ENCODE data around the gene POLR2H. TPM values are rescaled to one million over a fixed set of nuclear protein-coding genes. Genes with fewer than 3 reads are reported as not detected.

The POLR2H gene
- total RNA-seq, 1 donor from 2014 or later = 64.3 TPM

- intact Hi-C loops (cut with DNase I) = no loop called here
- peak in 1 of 2 donors; percentile 55 for TF ChIP-seq POLR2AphosphoS5 (IDR thresholded peaks at IDR 0.05; ENCODE audit: insufficient read depth in 1 of 2, low read depth in 1 of 2)
- no peak for TF ChIP-seq POLR2A (IDR thresholded peaks at IDR 0.05)
- TF ChIP-seq, protein P1, sequence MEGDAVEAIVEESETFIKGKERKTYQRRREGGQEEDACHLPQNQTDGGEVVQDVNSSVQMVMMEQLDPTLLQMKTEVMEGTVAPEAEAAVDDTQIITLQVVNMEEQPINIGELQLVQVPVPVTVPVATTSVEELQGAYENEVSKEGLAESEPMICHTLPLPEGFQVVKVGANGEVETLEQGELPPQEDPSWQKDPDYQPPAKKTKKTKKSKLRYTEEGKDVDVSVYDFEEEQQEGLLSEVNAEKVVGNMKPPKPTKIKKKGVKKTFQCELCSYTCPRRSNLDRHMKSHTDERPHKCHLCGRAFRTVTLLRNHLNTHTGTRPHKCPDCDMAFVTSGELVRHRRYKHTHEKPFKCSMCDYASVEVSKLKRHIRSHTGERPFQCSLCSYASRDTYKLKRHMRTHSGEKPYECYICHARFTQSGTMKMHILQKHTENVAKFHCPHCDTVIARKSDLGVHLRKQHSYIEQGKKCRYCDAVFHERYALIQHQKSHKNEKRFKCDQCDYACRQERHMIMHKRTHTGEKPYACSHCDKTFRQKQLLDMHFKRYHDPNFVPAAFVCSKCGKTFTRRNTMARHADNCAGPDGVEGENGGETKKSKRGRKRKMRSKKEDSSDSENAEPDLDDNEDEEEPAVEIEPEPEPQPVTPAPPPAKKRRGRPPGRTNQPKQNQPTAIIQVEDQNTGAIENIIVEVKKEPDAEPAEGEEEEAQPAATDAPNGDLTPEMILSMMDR (IDR thresholded peaks at IDR 0.05) = no peak
- Histone ChIP-seq H3K27me3 (no peaks in the 10 kb centered on the region), H3K9me3 (no peaks in the 10 kb centered on the region), H3K27ac (no peak overlapping the region), H3K4me3 (no peak overlapping the region), H3K36me3 (peaks cover 0 to 14% of the 10 kb centered on the region in 2 donors), H3K4me1 (peaks cover 38% of the 10 kb centered on the region)
- DNase-seq (ENCODE audit: extremely low spot score in 2 of 2) = no peak
These were observed 19.6 kb upstream of the POLR2H start for GRCh38 chr3:184341925-184342324.

GRCh38 chr3:184343200-184343876, 18.2 kb upstream of the POLR2H start:
- no peaks in the 10 kb centered on the region for H3K9me3 ChIP-seq
- H3K4me3 ChIP-seq = no peak overlapping the region
- no peaks in the 10 kb centered on the region for H3K27me3 ChIP-seq
- TF ChIP-seq POLR2A (IDR thresholded peaks at IDR 0.05) = no peak
- TF ChIP-seq, protein P1 (IDR thresholded peaks at IDR 0.05) = no peak
- no peak for TF ChIP-seq POLR2AphosphoS5 (IDR thresholded peaks at IDR 0.05; ENCODE audit: insufficient read depth in 1 of 2, low read depth in 1 of 2)
- intact Hi-C loops (cut with DNase I) = no loop called here
- H3K36me3 ChIP-seq = peaks cover 0 to 14% of the 10 kb centered on the region in 2 donors
- H3K4me1 ChIP-seq = peaks cover 24% of the 10 kb centered on the region
- no peak for DNase-seq (ENCODE audit: extremely low spot score in 2 of 2)
- no peak overlapping the region for H3K27ac ChIP-seq

GRCh38 chr3:184344579-184345316, 16.8 kb upstream of the POLR2H start:
- no peak for TF ChIP-seq POLR2A (IDR thresholded peaks at IDR 0.05)
- TF ChIP-seq, protein P1 (IDR thresholded peaks at IDR 0.05) = no peak
- no peak for TF ChIP-seq POLR2AphosphoS5 (IDR thresholded peaks at IDR 0.05; ENCODE audit: insufficient read depth in 1 of 2, low read depth in 1 of 2)
- Histone ChIP-seq H3K27ac (no peak overlapping the region), H3K4me3 (no peak overlapping the region), H3K4me1 (peaks cover 10% of the 10 kb centered on the region), H3K36me3 (peaks cover 0 to 14% of the 10 kb centered on the region in 2 donors), H3K27me3 (no peaks in the 10 kb centered on the region), H3K9me3 (no peaks in the 10 kb centered on the region)
- intact Hi-C loops (cut with DNase I) = no loop called here
- DNase-seq (ENCODE audit: extremely low spot score in 2 of 2) = no peak

- H3K27ac ChIP-seq = peak overlapping the region; percentile 9
- peaks cover 0 to 14% of the 10 kb centered on the region in 2 donors for H3K36me3 ChIP-seq
- no peaks in the 10 kb centered on the region for H3K9me3 ChIP-seq
- H3K27me3 ChIP-seq = no peaks in the 10 kb centered on the region
- peaks cover 9% of the 10 kb centered on the region for H3K4me1 ChIP-seq
- no peak for DNase-seq (ENCODE audit: extremely low spot score in 2 of 2)
- intact Hi-C loops (cut with DNase I) = no loop called here
- no peak for TF ChIP-seq POLR2A (IDR thresholded peaks at IDR 0.05)
- TF ChIP-seq, protein P1 (IDR thresholded peaks at IDR 0.05) = no peak
- TF ChIP-seq POLR2AphosphoS5 (IDR thresholded peaks at IDR 0.05; ENCODE audit: insufficient read depth in 1 of 2, low read depth in 1 of 2) = peak; percentile 45 to 52
- H3K4me3 ChIP-seq = no peak overlapping the region
These were observed 16.0 kb upstream of the POLR2H start for GRCh38 chr3:184345317-184346144.

Data from vagina (tissue), 2 donors.